TTC549 (cell line): ENCODE data around the gene STAT6.

ENCODE experiments used
- FAIRE-seq: peaks from 2 replicates; lab custom pipeline; 2012; peaks lifted over from hg19 to GRCh38; lab: Jason Lieb, UNC

Gene STAT6

DNA sequence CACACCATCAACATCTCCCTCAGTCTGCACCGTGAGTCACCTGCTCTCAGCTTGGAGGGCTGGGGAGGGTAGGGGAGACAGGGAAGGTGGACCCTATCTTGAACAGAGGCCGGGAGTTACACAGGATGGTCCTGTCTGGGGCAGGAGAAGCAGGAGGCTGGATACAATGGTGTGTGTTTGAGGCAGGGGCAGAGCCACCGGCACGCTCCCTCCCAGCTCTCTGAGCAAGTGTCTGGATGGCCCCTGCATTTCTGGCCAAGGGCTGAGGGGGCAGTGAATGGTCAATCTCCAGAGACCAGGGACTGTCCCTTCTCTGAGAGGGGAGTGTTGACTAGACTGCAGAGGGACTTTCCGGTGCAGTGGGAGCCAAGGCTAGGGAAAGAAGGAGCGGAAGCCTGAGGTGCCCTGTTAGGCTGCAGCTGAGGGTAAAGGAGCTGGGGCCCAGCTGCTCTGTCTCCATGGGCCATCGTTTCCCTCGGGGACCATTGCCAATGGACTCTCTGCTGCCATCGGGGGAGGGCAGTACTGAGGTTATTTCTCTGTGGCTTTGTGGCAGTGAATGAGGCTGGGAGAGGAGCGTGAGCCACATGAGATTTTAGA lies 34.4 kb upstream of the STAT6 start:
- FAIRE-seq: no peak

DNA sequence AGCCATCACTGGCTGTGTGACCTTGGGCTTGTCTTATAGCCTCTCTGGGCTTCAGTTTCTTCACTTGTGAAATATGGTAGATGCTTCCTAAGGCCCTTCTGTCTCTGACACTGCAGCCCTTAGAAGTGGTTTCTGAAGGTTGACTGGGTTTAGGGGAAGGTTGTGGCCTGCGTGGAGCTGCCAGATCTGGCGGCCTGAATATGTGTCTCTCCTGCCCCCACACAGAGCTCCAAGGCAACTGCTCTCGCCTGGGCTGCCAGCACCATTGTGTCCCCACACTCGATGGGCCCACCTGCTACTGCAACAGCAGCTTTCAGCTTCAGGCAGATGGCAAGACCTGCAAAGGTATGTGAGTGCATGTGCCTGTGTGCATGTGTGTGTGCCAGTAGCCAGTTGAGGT lies 32.3 kb upstream of the STAT6 start:
- no peak for FAIRE-seq

DNA sequence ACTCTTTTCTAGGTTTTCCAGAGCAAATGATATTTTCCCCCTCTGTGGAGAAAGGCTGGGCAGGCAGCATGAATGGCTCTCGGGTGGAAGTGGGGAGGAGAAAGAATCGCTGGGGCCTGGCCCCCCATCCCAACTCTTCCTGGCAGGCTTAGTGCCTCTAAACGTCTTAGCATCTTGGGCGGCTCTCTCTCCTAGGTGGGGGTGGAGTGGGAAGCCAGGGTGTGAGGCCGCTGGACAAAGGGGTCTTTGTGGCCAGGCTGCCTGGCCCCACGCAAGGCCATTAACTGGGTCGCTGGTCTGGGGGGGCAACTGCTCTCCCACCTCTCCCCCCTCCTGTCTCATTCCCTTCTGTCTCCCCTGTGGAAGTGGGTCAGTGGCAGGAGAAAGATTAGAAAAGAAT lies 31.6 kb upstream of the STAT6 start:
- no peak for FAIRE-seq

DNA sequence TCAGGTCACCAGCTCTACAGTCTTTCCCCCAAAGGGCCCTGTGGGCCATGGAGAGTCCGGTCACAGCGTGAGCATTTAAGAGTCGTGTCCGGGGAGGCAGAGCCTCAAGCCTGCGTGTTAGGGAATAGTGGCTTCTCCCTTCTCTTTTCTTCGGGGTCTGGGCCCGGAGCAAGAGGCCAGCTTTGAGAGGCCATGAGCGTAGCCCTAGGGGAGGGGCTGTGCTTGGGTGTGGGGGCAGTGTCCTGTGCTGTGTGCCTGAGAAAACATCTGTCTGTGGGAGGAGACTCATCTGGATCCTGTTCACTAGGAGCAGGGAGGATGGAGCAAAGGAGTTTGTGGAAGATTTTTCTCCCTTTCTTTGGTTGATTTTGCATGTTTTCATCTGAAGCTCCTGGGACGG lies 31.0 kb upstream of the STAT6 start:
- FAIRE-seq: no peak

DNA sequence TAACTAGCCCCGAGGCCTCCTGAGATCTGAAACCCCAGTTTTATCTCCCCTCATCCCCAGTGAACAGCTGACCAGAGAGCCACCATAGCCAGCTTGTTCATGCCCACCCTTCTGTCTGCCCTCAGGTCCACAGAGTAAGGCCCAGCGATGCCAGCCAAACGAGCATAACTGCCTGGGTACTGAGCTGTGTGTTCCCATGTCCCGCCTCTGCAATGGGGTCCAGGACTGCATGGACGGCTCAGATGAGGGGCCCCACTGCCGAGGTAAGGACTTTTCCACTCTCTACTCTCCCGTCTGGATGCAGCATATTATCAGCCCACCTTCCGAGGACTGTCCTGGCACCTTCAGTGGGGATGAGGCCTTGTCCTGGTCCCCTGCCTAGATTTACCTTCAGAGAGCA lies 30.1 kb upstream of the STAT6 start:
- no peak for FAIRE-seq

DNA sequence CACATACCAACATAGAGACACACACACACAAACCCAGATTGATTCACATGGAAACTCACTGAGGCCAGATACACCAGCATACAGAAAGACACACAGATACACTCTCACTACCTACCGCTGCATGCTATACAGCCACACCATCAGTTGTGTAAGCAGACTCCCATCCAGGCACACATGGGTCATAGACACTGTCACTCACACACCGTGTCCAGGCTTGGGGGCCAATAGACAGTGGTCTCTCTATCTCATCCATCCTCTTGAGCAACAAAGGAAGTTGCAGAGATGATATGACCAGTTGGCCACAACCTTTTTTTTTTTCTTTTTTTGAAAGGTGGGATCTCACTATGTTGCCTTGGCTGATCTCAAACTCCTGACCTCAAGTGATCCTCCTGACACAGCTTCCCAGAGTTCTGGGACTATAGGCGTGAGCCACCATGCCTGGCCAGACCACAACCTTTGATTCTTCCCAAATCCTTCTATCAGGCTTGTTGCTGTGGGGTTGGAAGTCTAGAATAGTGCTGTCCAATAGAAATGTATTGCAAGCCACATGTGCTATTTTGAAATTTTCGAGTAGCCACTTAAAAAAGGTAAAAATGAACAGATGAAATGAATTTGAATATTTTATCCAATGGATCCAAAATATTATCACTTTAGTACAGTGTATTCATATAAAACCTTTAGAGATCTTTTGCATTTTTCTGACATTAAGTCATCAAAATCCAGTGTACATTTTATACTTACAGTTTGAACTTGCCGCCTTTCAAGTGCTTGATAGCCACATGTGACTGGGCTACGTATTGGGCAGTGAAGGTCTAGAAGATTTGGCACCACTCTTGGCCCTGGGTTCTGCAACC lies 28.9 kb upstream of the STAT6 start:
- no peak for FAIRE-seq

DNA sequence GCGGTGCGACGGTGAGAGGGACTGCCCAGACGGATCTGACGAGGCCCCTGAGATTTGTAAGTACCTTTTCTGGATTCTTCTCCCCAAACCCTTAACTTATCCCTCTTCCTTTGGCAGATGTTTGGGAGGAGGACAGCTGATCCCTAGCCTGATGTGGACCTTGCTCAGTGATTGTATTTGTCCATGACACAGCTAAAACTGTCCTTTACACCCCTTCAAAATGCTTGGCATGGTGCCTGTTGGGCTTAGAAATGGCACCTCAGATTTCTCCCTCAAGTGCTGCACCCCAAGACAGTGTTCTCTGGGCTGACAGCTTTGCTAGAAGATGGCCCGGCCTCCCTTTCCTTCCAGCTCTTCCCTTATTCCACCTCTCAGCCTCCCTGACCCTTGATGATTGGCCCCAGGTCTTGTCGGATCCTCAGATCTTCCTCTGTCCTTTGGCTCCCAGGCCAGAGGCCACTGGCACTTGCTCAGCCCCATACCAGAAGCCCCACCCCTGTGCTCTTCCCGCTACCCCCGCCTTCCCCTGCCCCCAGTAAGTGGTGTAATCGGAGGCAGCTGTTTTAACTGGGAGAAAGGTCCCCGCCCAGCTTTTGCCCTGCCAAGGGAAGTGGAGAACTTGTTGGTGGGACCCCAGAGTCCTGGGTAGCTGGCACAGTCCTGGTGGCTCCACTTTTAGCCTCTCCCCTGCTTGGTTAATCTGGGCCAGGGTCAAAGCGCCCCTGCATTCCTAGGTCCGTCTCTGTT lies 27.5 kb upstream of the STAT6 start:
- no peak for FAIRE-seq

DNA sequence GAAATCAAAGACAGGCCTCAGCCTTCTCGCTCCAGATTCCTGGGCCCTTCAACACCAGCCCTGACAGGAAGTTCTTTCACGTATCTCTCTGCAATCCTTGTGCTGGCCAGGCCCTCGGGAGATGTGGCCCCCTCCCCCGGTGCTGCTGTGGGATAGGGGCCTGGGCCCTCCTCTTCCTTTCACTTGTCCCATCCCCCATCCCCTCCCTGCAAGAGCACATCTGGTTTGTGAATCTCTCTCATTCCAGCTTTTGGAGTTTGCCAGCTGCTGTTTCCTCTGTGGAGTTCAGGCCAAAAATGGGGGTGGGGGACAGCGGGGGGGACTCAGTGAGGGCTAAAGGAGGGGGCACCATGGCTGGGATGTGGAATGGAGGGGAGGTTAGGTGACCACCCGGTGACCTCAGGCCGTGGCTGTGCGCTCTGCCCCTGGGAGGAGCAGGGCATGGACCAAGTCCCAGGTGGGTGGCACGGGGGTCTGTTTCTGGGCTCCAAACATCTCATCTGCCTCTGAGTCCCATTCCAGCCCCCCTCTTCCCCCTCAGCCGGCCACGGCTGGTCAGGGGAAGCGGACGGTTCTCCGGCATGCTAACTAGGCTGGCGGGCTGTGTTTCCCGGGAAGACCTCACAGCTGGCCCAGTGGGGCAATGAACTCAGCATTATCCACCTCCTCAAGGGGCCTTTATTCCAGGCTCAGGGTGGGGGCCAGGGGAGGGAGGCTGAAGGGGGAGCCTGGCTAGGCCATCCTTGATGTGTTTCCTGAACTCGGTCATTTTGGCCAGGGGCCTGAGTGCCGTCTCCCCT lies 24.6 kb upstream of the STAT6 start:
- no peak for FAIRE-seq

DNA sequence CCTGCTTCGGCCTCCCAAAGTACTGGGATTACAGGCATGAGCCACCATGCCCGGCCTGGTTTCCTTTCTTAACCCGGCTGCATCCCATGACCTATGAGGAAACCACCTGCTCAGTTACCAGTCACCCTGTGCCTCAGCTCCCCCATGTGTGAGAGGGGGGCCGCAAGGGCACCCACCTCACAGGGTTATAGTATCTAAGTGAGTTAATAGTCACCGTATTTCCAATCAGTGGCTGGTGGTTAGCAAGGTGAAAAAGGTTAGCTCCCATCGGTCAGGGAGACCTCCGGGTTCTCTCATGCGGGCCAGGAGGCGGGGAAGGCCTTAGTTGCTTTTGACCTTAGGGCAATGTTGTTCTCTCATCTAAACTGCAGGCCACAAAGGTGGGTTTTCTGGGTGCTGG lies 23.8 kb upstream of the STAT6 start:
- no peak for FAIRE-seq

DNA sequence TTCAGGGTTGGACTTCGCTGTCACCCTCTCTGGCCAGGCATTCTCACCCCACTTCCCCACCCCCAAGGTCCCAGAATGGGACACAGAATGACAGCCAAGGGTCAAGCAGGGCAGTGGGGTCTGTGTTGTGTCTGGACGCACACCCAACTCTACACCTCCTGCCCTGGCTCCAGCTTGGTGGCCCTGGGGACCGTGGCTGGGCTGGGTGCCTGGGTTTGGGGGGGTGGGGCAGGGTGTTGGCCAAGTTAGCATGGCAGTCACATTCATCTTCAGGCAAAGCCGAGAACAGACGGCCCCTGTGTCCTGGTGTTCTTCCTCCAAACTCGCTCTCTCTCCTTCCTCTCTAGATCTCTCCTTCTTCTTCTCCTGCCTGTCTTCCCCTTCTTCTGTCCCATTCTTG lies 22.8 kb upstream of the STAT6 start:
- FAIRE-seq: no peak

DNA sequence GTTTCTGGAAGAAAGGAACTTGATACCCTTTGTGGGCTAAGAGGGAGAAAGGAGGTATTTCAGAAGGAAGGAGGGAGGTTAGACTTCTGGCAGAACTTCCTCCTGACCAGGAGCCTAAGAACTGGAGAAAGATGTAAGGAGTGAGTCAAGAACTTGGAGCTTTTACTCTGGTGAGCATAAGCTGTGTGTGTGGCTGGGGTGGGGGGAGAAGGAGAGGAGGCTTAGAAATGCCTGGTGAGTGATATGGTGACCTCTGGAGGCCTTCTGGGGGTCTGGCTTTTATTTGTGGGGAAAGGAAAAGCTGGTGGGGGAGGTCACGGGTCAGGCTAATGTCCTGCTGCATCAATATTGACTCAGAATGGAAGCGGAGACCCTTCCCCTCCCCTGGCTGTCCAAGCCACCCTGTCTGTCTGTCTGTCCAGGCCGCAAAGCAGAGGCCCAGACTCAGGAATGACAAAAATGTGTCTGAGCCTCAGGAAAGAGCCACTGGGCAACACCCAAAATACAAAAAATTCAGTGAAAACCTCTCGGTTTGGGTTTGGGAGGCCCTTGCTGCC lies 21.9 kb upstream of the STAT6 start:
- no peak for FAIRE-seq

DNA sequence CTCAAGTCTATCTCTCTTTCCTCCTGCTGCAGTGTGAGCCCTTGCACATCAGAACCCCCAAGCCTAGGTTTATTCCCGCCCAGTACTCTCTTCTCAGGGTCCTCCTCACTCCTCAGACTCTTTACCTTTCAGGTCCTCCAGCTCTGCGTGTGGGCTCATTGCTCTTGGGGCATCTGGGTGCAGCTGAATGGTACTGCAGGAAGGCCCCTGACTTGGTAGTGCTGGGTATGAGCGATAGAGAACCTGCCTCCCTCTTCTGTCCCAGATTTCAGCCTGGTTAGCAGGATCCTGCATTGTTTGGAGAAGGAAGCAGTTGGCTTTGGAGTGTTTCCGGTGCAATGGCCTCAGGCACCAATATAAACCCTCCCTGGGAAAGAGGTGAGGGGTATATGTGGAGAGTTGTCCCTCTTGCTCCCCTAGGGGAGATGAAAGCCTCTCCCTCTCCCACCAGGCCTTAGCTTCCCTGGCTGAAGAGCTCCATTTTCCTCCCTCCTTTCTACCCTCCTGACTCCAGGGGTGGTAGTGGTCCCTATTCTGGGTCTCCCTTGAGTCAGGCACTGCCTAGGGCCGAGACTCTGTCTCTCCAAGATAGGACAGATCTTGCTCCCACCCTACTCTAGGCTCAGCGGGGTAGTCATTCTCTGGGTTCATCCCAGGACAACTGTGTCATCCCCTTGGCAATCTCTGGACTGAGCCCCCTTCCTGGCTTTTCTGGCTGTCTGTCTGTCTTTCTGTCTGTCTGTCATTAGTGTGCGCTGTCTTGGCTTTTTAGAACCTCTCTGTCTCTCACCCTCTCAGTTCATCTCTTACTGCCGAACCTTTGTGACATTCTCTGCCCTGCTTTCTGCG lies 21.0 kb upstream of the STAT6 start:
- FAIRE-seq: no peak

DNA sequence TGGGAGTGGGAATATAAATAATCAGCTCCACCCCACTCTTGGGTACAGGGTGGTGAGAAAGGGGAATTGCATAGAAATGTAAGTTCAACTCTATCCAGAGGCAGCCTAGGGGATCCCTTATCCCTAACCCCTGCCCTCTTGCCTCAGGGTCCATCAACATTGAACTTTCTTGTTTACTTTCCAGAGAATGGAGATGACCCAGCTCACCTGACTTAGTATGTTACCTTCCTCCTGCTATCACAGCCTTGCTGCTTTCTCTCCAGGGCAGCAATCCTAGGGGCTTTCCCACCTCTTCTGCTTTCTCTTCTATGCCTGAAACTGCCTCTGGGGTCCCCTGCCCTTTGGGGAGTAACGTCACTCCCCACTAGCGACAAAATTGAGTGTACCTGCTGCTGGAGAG lies 19.8 kb upstream of the STAT6 start:
- FAIRE-seq: no peak

DNA sequence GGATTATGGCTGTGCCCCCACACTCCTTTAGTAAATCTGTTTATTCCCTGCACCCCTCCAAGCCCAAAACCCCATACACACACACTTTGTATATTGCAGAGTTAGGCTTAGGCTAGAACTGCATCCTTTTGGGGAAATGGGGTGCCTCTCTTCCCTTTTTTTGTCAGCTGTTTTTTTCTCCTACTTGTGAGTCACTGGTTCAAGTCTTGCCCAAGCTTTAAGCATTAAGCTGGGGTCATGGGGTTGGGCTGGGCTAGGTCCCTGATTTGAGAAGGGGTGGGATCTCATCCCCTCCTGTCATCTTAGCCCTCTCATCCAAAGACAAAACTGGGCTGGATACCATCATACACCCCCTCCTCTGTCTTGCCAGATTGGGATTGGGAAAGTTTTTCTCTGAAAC lies 18.7 kb upstream of the STAT6 start:
- no peak for FAIRE-seq

DNA sequence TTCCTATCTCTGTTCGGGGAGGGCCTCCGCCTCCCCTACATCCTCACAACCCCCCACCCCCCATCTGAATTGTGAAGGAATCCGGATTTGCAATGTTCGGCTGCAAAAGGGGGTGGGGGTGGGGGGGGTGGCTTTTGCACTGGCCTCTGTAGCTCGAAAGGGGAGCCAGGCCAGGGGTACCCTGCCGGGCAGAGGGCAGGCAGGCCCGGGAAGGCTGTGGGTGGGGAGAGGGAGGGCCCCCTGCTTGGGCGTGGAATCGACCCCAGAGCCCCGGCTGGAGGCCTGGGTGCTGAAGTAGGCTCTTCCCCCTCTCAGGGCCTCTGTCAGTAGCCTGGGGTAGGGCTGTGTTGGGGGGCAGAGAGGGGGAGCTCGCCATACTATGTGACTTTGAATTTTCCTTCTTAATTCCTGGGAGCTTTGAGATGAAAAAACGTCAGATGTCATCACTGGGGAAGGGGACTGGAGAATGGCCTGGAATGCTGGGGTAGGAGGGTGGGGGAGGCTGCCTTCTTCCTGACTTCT lies 18.2 kb upstream of the STAT6 start:
- FAIRE-seq: no peak

DNA sequence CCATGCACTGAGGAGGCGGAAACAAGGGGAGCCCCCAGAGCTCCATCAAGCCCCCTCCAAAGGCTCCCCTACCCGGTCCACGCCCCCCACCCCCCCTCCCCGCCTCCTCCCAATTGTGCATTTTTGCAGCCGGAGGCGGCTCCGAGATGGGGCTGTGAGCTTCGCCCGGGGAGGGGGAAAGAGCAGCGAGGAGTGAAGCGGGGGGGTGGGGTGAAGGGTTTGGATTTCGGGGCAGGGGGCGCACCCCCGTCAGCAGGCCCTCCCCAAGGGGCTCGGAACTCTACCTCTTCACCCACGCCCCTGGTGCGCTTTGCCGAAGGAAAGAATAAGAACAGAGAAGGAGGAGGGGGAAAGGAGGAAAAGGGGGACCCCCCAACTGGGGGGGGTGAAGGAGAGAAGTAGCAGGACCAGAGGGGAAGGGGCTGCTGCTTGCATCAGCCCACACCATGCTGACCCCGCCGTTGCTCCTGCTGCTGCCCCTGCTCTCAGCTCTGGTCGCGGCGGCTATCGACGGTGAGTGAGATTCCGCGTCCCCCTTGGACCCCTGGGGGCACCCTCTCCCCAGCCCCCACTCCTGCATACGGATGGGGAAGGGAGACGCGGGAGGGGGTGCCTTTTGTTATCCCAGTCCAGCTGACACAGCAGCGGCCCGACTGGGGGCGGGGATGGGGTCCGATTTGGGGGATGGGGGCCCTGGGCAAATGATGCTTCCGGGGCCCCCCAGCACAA lies 17.5 kb upstream of the STAT6 start:
- no peak for FAIRE-seq

DNA sequence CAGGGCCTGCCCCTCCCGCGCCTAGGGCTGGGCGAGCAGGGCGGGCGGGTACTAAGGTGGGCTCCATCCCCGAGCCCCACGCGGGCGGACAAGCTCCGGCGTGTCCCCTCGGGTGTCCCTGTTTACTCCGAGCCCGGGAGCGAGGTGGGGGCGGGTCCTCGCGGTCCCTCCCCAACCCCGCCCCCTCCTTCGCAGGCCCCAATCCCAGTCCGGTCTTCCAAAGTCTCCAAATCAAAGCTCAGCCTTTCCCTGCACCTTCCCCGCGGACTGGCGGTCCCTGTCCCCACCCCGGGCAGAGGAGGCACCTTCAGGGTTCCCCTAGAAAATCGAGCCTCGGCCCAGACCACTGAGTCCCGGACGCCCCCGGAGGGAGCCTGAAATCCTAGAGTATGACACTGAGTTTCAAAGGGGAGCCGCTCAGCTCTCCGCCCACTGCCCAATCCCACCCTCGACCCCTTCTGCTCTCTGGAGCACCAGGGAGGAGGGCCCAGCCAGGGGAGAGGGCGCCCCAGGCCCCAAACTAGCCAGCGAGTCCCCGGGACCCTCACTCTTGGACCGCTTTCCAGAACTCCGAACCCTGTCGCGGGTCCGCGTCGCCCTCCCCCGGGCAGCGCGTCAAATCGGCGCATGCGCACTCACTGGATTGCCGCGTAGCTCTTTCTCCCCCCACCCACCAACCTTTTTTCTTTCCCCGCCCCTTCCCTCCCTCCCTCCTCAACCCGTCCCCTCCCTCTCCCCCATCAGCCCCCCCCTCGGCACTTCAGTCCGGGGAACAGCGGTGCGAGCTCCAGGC lies 16.8 kb upstream of the STAT6 start, which contains the start of gene LRP1:
LRP1 (plus strand) TSS at position 758 of the 793 bp plus-strand sequence. CDS start 482 bp downstream, outside the sequence.
- FAIRE-seq: no peak

DNA sequence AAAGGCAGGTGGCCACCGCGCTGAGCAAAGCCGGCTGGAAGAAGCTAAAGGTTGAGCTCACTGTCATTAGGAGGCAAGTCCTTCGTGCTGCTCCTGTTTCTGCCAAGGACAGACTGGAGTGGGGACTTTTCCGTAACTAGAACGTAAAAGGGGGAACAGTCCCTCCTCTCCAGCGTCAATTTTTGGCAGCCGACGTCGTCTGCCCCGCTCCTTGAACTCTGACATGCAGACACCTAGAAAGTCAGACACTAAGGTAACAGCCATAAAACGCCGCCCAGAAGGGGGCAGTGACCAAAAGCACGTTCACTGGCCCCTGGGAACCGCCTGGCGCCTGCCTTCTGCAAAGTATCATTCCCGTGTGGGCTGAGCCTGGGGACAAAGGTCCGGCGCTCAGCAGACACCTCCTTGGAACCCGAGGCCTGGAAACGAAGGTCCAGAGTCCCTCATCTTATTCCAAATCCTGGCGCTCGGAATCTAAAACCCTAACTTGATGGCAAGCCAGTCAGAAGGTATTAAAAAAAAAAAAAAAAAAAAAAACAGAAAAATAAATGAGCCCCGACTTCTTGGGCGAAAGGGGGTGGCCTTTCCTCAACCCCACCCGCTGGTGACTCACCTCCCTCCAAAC lies 16.1 kb upstream of the STAT6 start:
- no peak for FAIRE-seq

DNA sequence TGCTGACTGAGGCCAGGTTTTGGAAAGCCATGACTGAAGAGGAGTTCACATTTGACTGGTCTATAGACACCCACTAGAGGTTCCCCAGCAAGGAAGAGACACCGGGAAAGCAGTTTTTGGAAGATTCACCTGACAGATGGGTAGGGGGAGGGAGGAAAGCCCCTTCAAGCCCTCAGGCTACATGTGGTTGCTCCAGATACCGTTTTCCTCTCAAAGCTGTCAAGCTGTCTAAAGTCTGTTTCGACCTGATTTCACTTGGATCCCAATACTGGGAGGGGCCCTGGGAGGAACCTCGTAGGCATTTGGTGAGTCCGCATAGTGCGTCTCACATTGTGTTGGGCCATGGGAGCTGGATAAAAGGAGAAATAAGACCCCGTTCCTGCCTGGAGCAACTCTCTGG lies 15.4 kb upstream of the STAT6 start:
- FAIRE-seq: no peak
